A549 (cell line): ENCODE data around the gene PDE4D. TPM values are rescaled to one million over a fixed set of nuclear protein-coding genes. Genes with fewer than 3 reads are reported as not detected.
A peak's percentile ranks its signal among the peaks of the same experiment; 100 is the strongest.

Experiments used
- ATAC-seq, 2 experiments: fragments of 200-7000 bp in 1 of 2; fragments of >200 bp in 1 of 2; cut with Nextera tagmentation in 1 of 2; cut with Tn5 transposase in 1 of 2; 3 replicates each; pipeline versions ENCODE4 v1.8.0 to v1.9.1; 2018 to 2020; ENCODE audit warnings: mild to moderate bottlenecking in 1 of 2, moderate library complexity in 1 of 2
- CTCF ChIA-PET: fragments of 300-600 bp; sonication (Branson Sonifier 250); formaldehyde crosslinking; extraction: SDS; loops from one replicate; lab custom pipeline; 2021; ENCODE audit warnings: antibody characterized with exemption, inconsistent platforms; lab: Yijun Ruan, JAX
- POLR2A ChIA-PET: fragments of 350-600 bp; formaldehyde crosslinking; extraction: SDS; loops from one replicate; lab custom pipeline; 2021; ENCODE audit warnings: antibody characterized with exemption, inconsistent platforms; lab: Yijun Ruan, JAX
- DNase-seq, 2 experiments: peaks; one replicate each; pipeline versions ENCODE4 v3.0.0 to v3.0.0-alpha.2; 2011 to 2016; ENCODE audit warnings: low read depth in 1 of 2, low spot score in 1 of 2
- FAIRE-seq: peaks from 2 replicates; lab custom pipeline; 2011; peaks lifted over from hg19 to GRCh38; lab: Jason Lieb, UNC
- H3K27ac ChIP-seq, 2 experiments: fragments of >200 bp; sonication (Bioruptor Twin); formaldehyde crosslinking; 3 replicates each; pipeline ENCODE4 v1.5.1; 2016 to 2017
- H3K4me1 ChIP-seq: fragments of >200 bp; sonication (Bioruptor Twin); formaldehyde crosslinking; 3 replicates; pipeline ENCODE4 v1.6.1; 2016
- H3K4me2 ChIP-seq: fragments of >200 bp; sonication (Bioruptor Twin); formaldehyde crosslinking; 3 replicates; pipeline ENCODE4 v1.6.1; 2016
- H3K4me3 ChIP-seq: fragments of >200 bp; sonication (Bioruptor Twin); formaldehyde crosslinking; 3 replicates; pipeline ENCODE4 v1.5.1; 2016
- H3K9me3 ChIP-seq: fragments of >200 bp; sonication (Bioruptor Twin); formaldehyde crosslinking; 3 replicates; pipeline ENCODE4 v1.6.1; 2016
- BHLHE40 ChIP-seq: IDR thresholded peaks from 2 replicates; pipeline ENCODE4 v1.6.1; 2012; ENCODE audit warnings: low read depth, low read length, inconsistent platforms
- CBX2 ChIP-seq: fragments of 200-600 bp; sonication (generic); IDR thresholded peaks from 2 replicates; pipeline ENCODE4 v1.6.1; 2016; ENCODE audit warnings: low read depth, mild to moderate bottlenecking, borderline replicate concordance
- CEBPB ChIP-seq, 2 experiments: fragments of >200 bp in 1 of 2; sonication (Bioruptor Twin) in 1 of 2; formaldehyde crosslinking in 1 of 2; IDR thresholded peaks; 2 replicates each; pipeline ENCODE4 v1.6.1; 2012 to 2016
- CTCF ChIP-seq: fragments of >200 bp; sonication (Bioruptor Twin); formaldehyde crosslinking; IDR thresholded peaks from 3 replicates; pipeline ENCODE4 v1.5.1; 2016
- E2F6 ChIP-seq: IDR thresholded peaks from 2 replicates; pipeline ENCODE4 v1.6.1; 2012; ENCODE audit warnings: low read depth, borderline replicate concordance
- EP300 ChIP-seq, 2 experiments: fragments of >200 bp; sonication (Bioruptor Twin); formaldehyde crosslinking; IDR thresholded peaks; 2 replicates in 1 of 2; 3 replicates in 1 of 2; pipeline ENCODE4 v1.6.1; 2016 to 2017
- FOSB ChIP-seq: fragments of 250-450 bp; sonication (Bioruptor Pico); IDR thresholded peaks from 2 replicates; pipeline ENCODE4 v1.5.0; 2020; ENCODE audit warnings: mild to moderate bottlenecking, moderate library complexity
- FOSL2 ChIP-seq, 2 experiments: fragments of 450-650 bp in 1 of 2; fragments of >200 bp in 1 of 2; sonication (Bioruptor Twin) in 1 of 2; formaldehyde crosslinking; IDR thresholded peaks; 2 replicates each; pipeline versions ENCODE4 v1.5.0 to v1.6.1; 2016 to 2020; ENCODE audit warnings: mild to moderate bottlenecking in 1 of 2, moderate library complexity in 1 of 2
- HDAC2 ChIP-seq: fragments of 200-600 bp; sonication (generic); IDR thresholded peaks from 2 replicates; pipeline ENCODE4 v1.6.1; 2016
- HEYL ChIP-seq: fragments of 250-450 bp; sonication (Bioruptor Pico); IDR thresholded peaks from 2 replicates; pipeline ENCODE4 v1.8.0; 2021; ENCODE audit warnings: mild to moderate bottlenecking, moderate library complexity
- HOXA7 ChIP-seq: fragments of 250-450 bp; sonication (Bioruptor Pico); IDR thresholded peaks from 2 replicates; pipeline ENCODE4 v1.5.0; 2020; ENCODE audit warnings: mild to moderate bottlenecking, moderate library complexity
- JUN ChIP-seq, 2 experiments: fragments of >200 bp; sonication (Bioruptor Twin); formaldehyde crosslinking; IDR thresholded peaks; 2 replicates in 1 of 2; 3 replicates in 1 of 2; pipeline ENCODE4 v1.6.1; 2016 to 2017
- JUNB ChIP-seq: fragments of >200 bp; sonication (Bioruptor Twin); formaldehyde crosslinking; IDR thresholded peaks from 2 replicates; pipeline ENCODE4 v1.6.1; 2016
- MAFK ChIP-seq: fragments of 450-650 bp; IDR thresholded peaks from 2 replicates; pipeline ENCODE4 v1.6.1; 2014; ENCODE audit not compliant: partially characterized antibody
- NFE2L2 ChIP-seq: fragments of 150-350 bp; conservative IDR thresholded peaks from 2 replicates; pipeline ENCODE4 v1.6.1; 2014; ENCODE audit warnings: low read length
- NPAS2 ChIP-seq: fragments of 250-450 bp; sonication (Bioruptor Pico); IDR thresholded peaks from 2 replicates; pipeline ENCODE4 v1.8.0; 2022; ENCODE audit warnings: mild to moderate bottlenecking, moderate library complexity, borderline replicate concordance
- NR3C1 ChIP-seq: fragments of >200 bp; sonication (Bioruptor Twin); formaldehyde crosslinking; IDR thresholded peaks from 3 replicates; pipeline ENCODE4 v1.6.1; 2017
- RAD21 ChIP-seq, 2 experiments: fragments of >200 bp in 1 of 2; sonication (Bioruptor Twin) in 1 of 2; formaldehyde crosslinking in 1 of 2; IDR thresholded peaks in 1 of 2; conservative IDR thresholded peaks in 1 of 2; 2 replicates in 1 of 2; 3 replicates in 1 of 2; pipeline ENCODE4 v1.6.1; 2012 to 2018; ENCODE audit warnings: inconsistent platforms in 1 of 2
- REST ChIP-seq: fragments of 200-600 bp; sonication (generic); IDR thresholded peaks from 2 replicates; pipeline ENCODE4 v1.6.1; 2016; ENCODE audit warnings: antibody characterized with exemption, mild to moderate bottlenecking, moderate library complexity
- SMC3 ChIP-seq: fragments of >200 bp; sonication (Bioruptor Twin); formaldehyde crosslinking; IDR thresholded peaks from 3 replicates; pipeline ENCODE4 v1.6.1; 2018; ENCODE audit warnings: inconsistent platforms
- SREBF2 ChIP-seq: fragments of 450-650 bp; IDR thresholded peaks from 2 replicates; pipeline ENCODE4 v1.6.1; 2014; ENCODE audit warnings: mild to moderate bottlenecking, moderate library complexity
- ZFP36 ChIP-seq: fragments of 450-650 bp; IDR thresholded peaks from 2 replicates; pipeline ENCODE4 v1.6.1; 2014; ENCODE audit warnings: borderline replicate concordance; ENCODE audit not compliant: partially characterized antibody
- WGBS: methylation state at CpG from one replicate; pipeline ENCODE4 v1.1.6; 2017; ENCODE audit errors: missing lambda C conversion rate; 5-methylcytosine and 5-hydroxymethylcytosine counted together
- polyA plus RNA-seq, 4 experiments: library from polyadenylated mRNA; depleted of rRNA in 3 of 4; stranded (reverse); fragments of >200 nt; fragmentation: RNase III in 1 of 4; extraction: RNeasy Plus Mini Kit Qiagen cat#74134 plus additional on column Dnase treatment in 1 of 4; gene quantifications; 2 replicates in 3 of 4; 3 replicates in 1 of 4; pipeline ENCODE4 v1.2.3, GENCODE V29; 2011 to 2017

Gene PDE4D
- polyA plus RNA-seq, 2 of the 4 experiments (the other 2 are of a cell fraction) = 74.0 to 213 TPM

GRCh38 chr5:59088546-59088945 lies 805.0 kb downstream of the PDE4D start:
- peak overlapping the region; percentile 94 to 98 for H3K27ac ChIP-seq
- ChIA-PET CTCF (interaction anchor here (2.7 kb wide), 1 partner anchor 54 kb away, joined by 8 read pairs; no protein-coding TSS in a partner anchor), POLR2A (no interaction called here)
- TF ChIP-seq NPAS2 (no peak), NR3C1 (no peak), HOXA7 (no peak), HEYL (CRISPR knock-in tag) (no peak), NFE2L2 (no peak), EP300 (IDR thresholded peaks at IDR 0.05) (no peak), ZFP36 (no peak), CBX2 (no peak)
- no peak for ATAC-seq
- no peak overlapping the region for H3K4me2 ChIP-seq
- peaks cover 86% of the 10 kb centered on the region for H3K4me1 ChIP-seq
- no peak overlapping the region for H3K4me3 ChIP-seq
- peak; percentile 43 for FAIRE-seq
- no peaks in the 10 kb centered on the region for H3K9me3 ChIP-seq
- DNase-seq = no peak

GRCh38 chr5:59086024-59086423 lies 807.5 kb downstream of the PDE4D start:
- Histone ChIP-seq H3K27ac (peak overlapping the region; percentile 80 to 98), H3K4me3 (no peak overlapping the region), H3K4me1 (peaks cover 94% of the 10 kb centered on the region), H3K4me2 (peak overlapping the region; percentile 30), H3K9me3 (no peaks in the 10 kb centered on the region)
- peak; percentile 58 to 79 for ATAC-seq
- TF ChIP-seq SREBF2 (no peak), RAD21 (conservative IDR thresholded peaks at IDR 0.05 in 1 of 2, IDR thresholded peaks at IDR 0.05 in 1 of 2) (peak; percentile 24 to 42; a peak in 3 of 5 replicates), HOXA7 (0 out of 2 replicates have a peak, but pooled peaks have one; percentile 13), MAFK (no peak), CTCF (peak; percentile 12; the same call in 1 of the 3 replicates)
- POLR2A ChIA-PET = no interaction called here
- CTCF ChIA-PET = interaction anchor here (0.7 to 1.9 kb wide), 3 partner anchors 25 to 88 kb away, joined by 3 to 6 read pairs (median 5); no protein-coding TSS in a partner anchor
- DNase-seq = peak in 1 of 2 experiments; percentile 76
- 9% methylated on average over 1 of the region's 1 CpG for WGBS
- FAIRE-seq = no peak

GRCh38 chr5:59081693-59082092 lies 811.8 kb downstream of the PDE4D start:
- 87% methylated on average over 1 of the region's 1 CpG for WGBS
- TF ChIP-seq FOSB (0 out of 2 replicates have a peak, but pooled peaks have one; percentile 21), NPAS2 (no peak), HOXA7 (0 out of 2 replicates have a peak, but pooled peaks have one; percentile 28)
- no peaks in the 10 kb centered on the region for H3K9me3 ChIP-seq
- CTCF ChIA-PET = no interaction called here
- H3K4me1 ChIP-seq = peaks cover 99% of the 10 kb centered on the region
- FAIRE-seq = no peak
- H3K27ac ChIP-seq = peak overlapping the region; percentile 58 to 79; a peak in 5 of 6 replicates
- no peak for DNase-seq
- H3K4me3 ChIP-seq = no peak overlapping the region
- H3K4me2 ChIP-seq = no peak overlapping the region
- POLR2A ChIA-PET = no interaction called here
- ATAC-seq = no peak

GRCh38 chr5:59079622-59080620 lies 813.6 kb downstream of the PDE4D start:
- H3K4me2 ChIP-seq = peak overlapping the region; percentile 32
- H3K4me1 ChIP-seq = peaks cover 99% of the 10 kb centered on the region
- peak; percentile 65 for FAIRE-seq
- TF ChIP-seq JUNB (peak; percentile 71), SMC3 (0 out of 3 replicates have a peak, but pooled peaks have one; percentile 16), HDAC2 (no peak), FOSL2 (IDR thresholded peaks at IDR 0.05) (no peak; the same call in 1 of the 2 replicates), FOSL2 (CRISPR knock-in tag; IDR thresholded peaks at IDR 0.05) (peak; percentile 81), BHLHE40 (peak; percentile 49; the same call in 1 of the 2 replicates), JUN (IDR thresholded peaks at IDR 0.05) (peak; percentile 45 to 59; a peak in 3 of 5 replicates), E2F6 (no peak), EP300 (IDR thresholded peaks at IDR 0.05) (peak; percentile 39 to 61; a peak in 3 of 5 replicates), MAFK (no peak), REST (no peak), CEBPB (IDR thresholded peaks at IDR 0.05) (peak; percentile 70 to 76; a peak in 3 of 4 replicates)

More at GRCh38 chr5:59079622-59080620, 813.6 kb downstream of the PDE4D start:
- no peaks in the 10 kb centered on the region for H3K9me3 ChIP-seq
- peak overlapping the region; percentile 58 to 88 for H3K27ac ChIP-seq
- DNase-seq = peak in 1 of 2 experiments; percentile 86
- peak; percentile 87 to 98 for ATAC-seq
- POLR2A ChIA-PET = interaction anchor here (0.6 to 1.3 kb wide), 6 partner anchors 13 to 301 kb away, joined by 3 to 9 read pairs (median 3); no protein-coding TSS in a partner anchor
- 24% methylated on average over 7 of the region's 7 CpGs for WGBS
- CTCF ChIA-PET = interaction anchor here (0.9 to 2.4 kb wide), 5 partner anchors 11 to 193 kb away, joined by 3 to 7 read pairs (median 3); no protein-coding TSS in a partner anchor
- H3K4me3 ChIP-seq = no peak overlapping the region
